Mesenchymal stem cell (in vitro differentiated cells and primary cell): ENCODE results near the gene DHPS.

Source experiments
- DNase-seq: peaks from one replicate; pipeline ENCODE4 v3.0.0-alpha.2; 2013
- H2AFZ ChIP-seq: one replicate; pipeline ENCODE4 v1.6.1; 2013; ENCODE audit warnings: low read depth, mild to moderate bottlenecking, control low read depth, inconsistent platforms, low read length, moderate library complexity
- H2AK5ac ChIP-seq: 2 replicates; pipeline ENCODE4 v1.6.1; 2013; ENCODE audit warnings: low read length, moderate library complexity, mild to moderate bottlenecking, inconsistent platforms; ENCODE audit not compliant: severe bottlenecking
- H2BK120ac ChIP-seq: one replicate; pipeline ENCODE4 v1.6.1; 2013; ENCODE audit warnings: low read depth, mild to moderate bottlenecking, inconsistent platforms, low read length, moderate library complexity
- H2BK12ac ChIP-seq, 2 experiments: one replicate each; pipeline ENCODE4 v1.6.1; 2013; ENCODE audit warnings: inconsistent platforms in 2 of 2, low read length in 2 of 2, mild to moderate bottlenecking in 2 of 2, moderate library complexity in 2 of 2, control low read depth in 1 of 2
- H2BK15ac ChIP-seq: one replicate; pipeline ENCODE4 v1.6.1; 2013; ENCODE audit warnings: mild to moderate bottlenecking, low read depth, inconsistent platforms; ENCODE audit not compliant: poor library complexity, severe bottlenecking
- H2BK5ac ChIP-seq: 2 replicates; pipeline ENCODE4 v1.6.1; 2013; ENCODE audit warnings: low read depth, mild to moderate bottlenecking, low read length, control low read depth, inconsistent platforms; ENCODE audit not compliant: poor library complexity, severe bottlenecking
- H3K14ac ChIP-seq, 2 experiments: one replicate each; pipeline ENCODE4 v1.6.1; 2013; ENCODE audit warnings: inconsistent platforms in 2 of 2, low read length in 2 of 2, control low read depth in 1 of 2, mild to moderate bottlenecking in 1 of 2, moderate library complexity in 1 of 2
- H3K18ac ChIP-seq, 2 experiments: one replicate each; pipeline ENCODE4 v1.6.1; 2013; ENCODE audit warnings: inconsistent platforms in 2 of 2, low read length in 2 of 2, control low read depth in 1 of 2, low read depth in 1 of 2, mild to moderate bottlenecking in 1 of 2
- H3K23ac ChIP-seq, 2 experiments: one replicate each; pipeline ENCODE4 v1.6.1; 2013; ENCODE audit warnings: inconsistent platforms in 2 of 2, low read length in 2 of 2, mild to moderate bottlenecking in 2 of 2, moderate library complexity in 2 of 2, control low read depth in 1 of 2
- H3K27ac ChIP-seq: 2 replicates; pipeline ENCODE4 v1.5.1; 2013; ENCODE audit warnings: mild to moderate bottlenecking, moderate library complexity, low read length, control low read depth, inconsistent platforms; ENCODE audit not compliant: poor library complexity, severe bottlenecking
- H3K27me3 ChIP-seq, 2 experiments: 2 replicates each; pipeline versions ENCODE4 v1.6.1 to v1.7.0; 2013; ENCODE audit warnings: low read length in 2 of 2, mild to moderate bottlenecking in 2 of 2, moderate library complexity in 2 of 2, control low read depth in 1 of 2, inconsistent platforms in 1 of 2; ENCODE audit not compliant: control insufficient read depth in 1 of 2, insufficient read depth in 1 of 2
- H3K36me3 ChIP-seq, 2 experiments: 2 replicates each; pipeline versions ENCODE4 v1.6.1 to v1.7.0; 2013; ENCODE audit warnings: low read length in 2 of 2, control low read depth in 1 of 2, inconsistent platforms in 1 of 2, low read depth in 1 of 2, mild to moderate bottlenecking in 1 of 2; ENCODE audit not compliant: insufficient read depth in 2 of 2, control insufficient read depth in 1 of 2
- H3K4ac ChIP-seq, 2 experiments: one replicate each; pipeline ENCODE4 v1.6.1; 2013; ENCODE audit warnings: inconsistent platforms in 2 of 2, low read length in 2 of 2, mild to moderate bottlenecking in 2 of 2, moderate library complexity in 2 of 2, control low read depth in 1 of 2, low read depth in 1 of 2
- H3K4me1 ChIP-seq: 2 replicates; pipeline ENCODE4 v1.6.1; 2013; ENCODE audit warnings: low read depth, low read length, control low read depth; ENCODE audit not compliant: control insufficient read depth, insufficient read depth
- H3K4me2 ChIP-seq: 2 replicates; pipeline ENCODE4 v1.6.1; 2013; ENCODE audit warnings: low read length, mild to moderate bottlenecking, inconsistent platforms; ENCODE audit not compliant: poor library complexity, severe bottlenecking
- H3K4me3 ChIP-seq, 2 experiments: 2 replicates each; pipeline versions ENCODE4 v1.5.1 to v1.7.0; 2013; ENCODE audit warnings: low read length in 2 of 2, mild to moderate bottlenecking in 2 of 2, control low read depth in 1 of 2, low read depth in 1 of 2; ENCODE audit not compliant: insufficient read depth in 1 of 2
- H3K79me1 ChIP-seq: replicated peaks from 2 replicates; pipeline ENCODE4 v1.6.1; 2013; ENCODE audit warnings: mild to moderate bottlenecking, control low read depth, low read length, inconsistent platforms; ENCODE audit not compliant: poor library complexity, severe bottlenecking
- H3K9ac ChIP-seq: 2 replicates; pipeline ENCODE4 v1.7.0; 2013; ENCODE audit warnings: mild to moderate bottlenecking, low read length, moderate library complexity
- H3K9me3 ChIP-seq: 2 replicates; pipeline ENCODE4 v1.7.0; 2013; ENCODE audit warnings: mild to moderate bottlenecking, low read length; ENCODE audit not compliant: control insufficient read depth
- H4K8ac ChIP-seq: one replicate; pipeline ENCODE4 v1.6.1; 2013; ENCODE audit warnings: inconsistent platforms, mild to moderate bottlenecking, low read length, moderate library complexity
- H4K91ac ChIP-seq: one replicate; pipeline ENCODE4 v1.6.1; 2013; ENCODE audit warnings: mild to moderate bottlenecking, low read length, inconsistent platforms
- WGBS: methylation state at CpG from one replicate; pipeline ENCODE4 v1.1.7; 2013; ENCODE audit warnings: mixed read lengths; 5-methylcytosine and 5-hydroxymethylcytosine counted together

Gene DHPS

DNA sequence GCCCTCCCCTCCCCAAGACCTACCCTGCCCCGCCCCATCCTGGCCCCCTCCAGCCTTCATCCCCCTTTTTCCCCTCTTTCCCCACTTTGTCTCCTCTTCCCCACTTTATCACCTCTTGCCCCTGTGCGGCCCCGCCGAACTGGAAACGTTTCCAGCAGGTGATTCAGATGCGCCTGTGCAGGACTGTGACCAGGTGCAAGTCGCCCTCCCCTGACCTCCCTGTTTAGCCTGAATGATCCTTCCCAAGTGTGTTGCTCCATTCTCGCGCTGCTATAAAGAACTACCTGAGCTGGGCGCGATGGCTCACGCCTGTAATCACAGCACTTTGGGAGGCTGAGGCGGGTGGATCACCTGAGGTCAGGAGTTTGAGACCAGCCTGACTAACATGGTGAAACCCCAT is 45.0 kb downstream of the DHPS start:
- Histone ChIP-seq H3K23ac (no peak overlapping the region), H3K4me2 (no peak overlapping the region), H3K79me1 (no peaks in the 10 kb centered on the region), H4K8ac (no peak overlapping the region), H3K27me3 (no peaks in the 10 kb centered on the region), H3K9me3 (peaks cover 11% of the 10 kb centered on the region), H2BK5ac (no peak overlapping the region), H2BK120ac (no peak overlapping the region), H3K9ac (no peak overlapping the region), H2AK5ac (no peak overlapping the region), H4K91ac (no peak overlapping the region), H3K27ac (no peak overlapping the region), H3K4me1 (peaks cover 6% of the 10 kb centered on the region), H2AFZ (no peak overlapping the region), H3K4me3 (no peak overlapping the region), H3K14ac (no peak overlapping the region), H2BK12ac (no peak overlapping the region), H3K4ac (no peak overlapping the region), H3K36me3 (peaks cover 7 to 10% of the 10 kb centered on the region in 2 experiments), H2BK15ac (no peak overlapping the region), H3K18ac (no peak overlapping the region)
- no peak for DNase-seq
- WGBS, result 92% methylated on average over 13 of the region's 13 CpGs

DNA sequence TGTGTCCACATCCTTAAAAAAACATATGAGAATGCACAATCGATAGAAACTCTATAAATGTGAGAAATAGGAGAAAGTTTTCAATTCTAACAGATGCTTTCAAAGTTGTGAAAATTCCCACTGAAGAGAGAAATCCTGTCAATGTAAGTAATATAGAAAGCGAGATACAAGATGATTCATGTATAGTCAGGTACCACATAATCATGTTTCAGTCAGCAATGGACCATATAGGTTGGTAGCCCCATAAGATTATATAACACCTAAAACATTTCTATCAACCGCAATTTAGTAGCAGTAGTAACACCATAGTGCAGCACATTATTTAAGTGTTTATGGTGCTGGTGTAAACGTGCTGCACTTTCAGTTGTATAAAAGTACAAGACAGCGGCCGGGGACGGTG is 52.5 kb downstream of the DHPS start:
- no peaks in the 10 kb centered on the region for H3K27me3 ChIP-seq
- no peak overlapping the region for H3K9ac ChIP-seq
- H4K91ac ChIP-seq, result no peak overlapping the region
- H3K4me2 ChIP-seq, result no peak overlapping the region
- no peak overlapping the region for H3K4ac ChIP-seq
- peaks cover 82% of the 10 kb centered on the region for H3K9me3 ChIP-seq
- H3K23ac ChIP-seq, result no peak overlapping the region
- H3K14ac ChIP-seq, result no peak overlapping the region
- peaks cover 65 to 78% of the 10 kb centered on the region in 2 experiments for H3K36me3 ChIP-seq
- 100% methylated on average over 4 of the region's 7 CpGs for WGBS
- no peak overlapping the region for H4K8ac ChIP-seq
- no peak overlapping the region for H2BK12ac ChIP-seq
- no peak overlapping the region for H2BK5ac ChIP-seq
- H3K27ac ChIP-seq, result no peak overlapping the region
- H2AFZ ChIP-seq, result no peak overlapping the region
- no peak overlapping the region for H3K18ac ChIP-seq
- no peak for DNase-seq
- H2AK5ac ChIP-seq, result no peak overlapping the region
- peak overlapping the region in 1 of 2 experiments; percentile 63 for H3K4me3 ChIP-seq
- peaks cover 17% of the 10 kb centered on the region for H3K79me1 ChIP-seq
- H2BK120ac ChIP-seq, result no peak overlapping the region
- H3K4me1 ChIP-seq, result no peaks in the 10 kb centered on the region
- H2BK15ac ChIP-seq, result no peak overlapping the region

DNA sequence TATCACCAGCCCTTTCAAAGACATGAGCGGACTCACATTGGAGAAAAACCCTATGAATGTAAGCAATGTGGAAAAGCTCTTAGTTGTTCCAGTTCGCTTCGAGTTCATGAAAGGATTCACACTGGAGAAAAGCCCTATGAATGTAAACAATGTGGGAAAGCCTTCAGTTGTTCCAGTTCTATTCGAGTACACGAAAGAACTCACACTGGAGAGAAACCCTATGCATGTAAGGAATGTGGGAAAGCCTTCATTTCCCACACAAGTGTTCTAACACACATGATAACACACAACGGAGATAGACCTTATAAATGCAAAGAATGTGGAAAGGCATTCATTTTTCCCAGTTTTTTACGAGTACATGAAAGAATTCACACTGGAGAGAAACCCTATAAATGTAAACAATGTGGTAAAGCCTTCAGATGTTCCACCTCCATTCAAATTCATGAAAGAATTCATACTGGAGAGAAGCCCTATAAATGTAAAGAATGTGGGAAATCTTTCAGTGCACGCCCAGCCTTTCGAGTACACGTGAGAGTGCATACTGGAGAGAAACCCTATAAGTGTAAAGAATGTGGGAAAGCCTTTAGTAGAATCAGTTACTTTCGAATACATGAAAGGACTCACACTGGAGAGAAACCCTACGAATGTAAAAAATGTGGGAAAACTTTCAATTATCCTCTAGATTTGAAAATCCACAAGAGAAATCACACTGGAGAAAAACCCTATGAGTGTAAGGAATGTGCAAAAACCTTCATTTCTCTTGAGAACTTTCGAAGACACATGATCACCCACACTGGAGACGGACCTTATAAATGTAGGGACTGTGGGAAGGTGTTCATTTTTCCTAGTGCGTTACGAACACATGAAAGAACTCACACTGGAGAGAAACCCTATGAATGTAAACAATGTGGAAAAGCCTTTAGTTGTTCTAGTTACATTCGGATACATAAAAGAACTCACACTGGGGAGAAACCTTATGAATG is 53.3 kb downstream of the DHPS start:
- peaks cover 72 to 85% of the 10 kb centered on the region in 2 experiments for H3K36me3 ChIP-seq
- H3K27me3 ChIP-seq, result no peaks in the 10 kb centered on the region
- H2BK120ac ChIP-seq, result no peak overlapping the region
- H3K9me3 ChIP-seq, result peaks cover 85% of the 10 kb centered on the region
- no peak overlapping the region for H3K23ac ChIP-seq
- no peak overlapping the region for H2BK15ac ChIP-seq
- H3K4me1 ChIP-seq, result no peaks in the 10 kb centered on the region
- no peak overlapping the region for H3K18ac ChIP-seq
- H2BK12ac ChIP-seq, result no peak overlapping the region
- no peak overlapping the region for H3K14ac ChIP-seq
- peak overlapping the region in 1 of 2 experiments; percentile 63 for H3K4me3 ChIP-seq
- no peak overlapping the region for H4K91ac ChIP-seq
- peak; percentile 41 for DNase-seq
- H2AK5ac ChIP-seq, result no peak overlapping the region
- H2AFZ ChIP-seq, result no peak overlapping the region
- no peak overlapping the region for H2BK5ac ChIP-seq
- H3K79me1 ChIP-seq, result peaks cover 17% of the 10 kb centered on the region
- no peak overlapping the region for H3K9ac ChIP-seq
- H3K4ac ChIP-seq, result no peak overlapping the region
- H3K27ac ChIP-seq, result no peak overlapping the region
- no peak overlapping the region for H4K8ac ChIP-seq
- H3K4me2 ChIP-seq, result no peak overlapping the region
- 96% methylated on average over 14 of the region's 17 CpGs for WGBS

DNA sequence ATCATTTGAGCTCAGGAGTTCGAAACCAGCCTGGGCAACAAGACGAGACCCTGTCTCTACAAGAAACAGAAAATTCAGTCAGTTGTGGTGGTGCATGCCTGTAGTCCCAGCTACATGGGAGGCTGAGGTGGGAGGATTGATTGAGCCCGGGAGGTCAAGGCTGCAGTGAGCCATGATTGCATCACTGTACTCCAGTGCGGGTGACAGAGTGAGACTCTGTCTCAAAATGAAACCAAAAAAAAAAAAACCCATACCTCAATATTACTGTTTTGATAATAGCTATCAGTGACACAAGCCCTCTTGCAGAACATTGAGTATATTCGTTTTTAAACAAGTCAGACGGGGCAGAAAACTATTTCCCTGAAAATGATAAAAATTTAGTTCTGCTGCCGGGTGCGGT is 54.7 kb downstream of the DHPS start:
- Histone ChIP-seq H3K27me3 (no peaks in the 10 kb centered on the region), H3K14ac (no peak overlapping the region), H3K23ac (no peak overlapping the region), H3K27ac (no peak overlapping the region), H3K18ac (no peak overlapping the region), H2BK12ac (no peak overlapping the region), H3K9ac (no peak overlapping the region), H4K91ac (no peak overlapping the region), H2BK15ac (no peak overlapping the region), H2AFZ (no peak overlapping the region), H3K4me1 (no peaks in the 10 kb centered on the region), H3K36me3 (peaks cover 70 to 84% of the 10 kb centered on the region in 2 experiments), H2BK120ac (no peak overlapping the region), H4K8ac (no peak overlapping the region), H3K4me3 (peak overlapping the region in 1 of 2 experiments; percentile 57), H3K4ac (no peak overlapping the region), H2AK5ac (no peak overlapping the region), H3K4me2 (no peak overlapping the region), H3K79me1 (peaks cover 19% of the 10 kb centered on the region), H3K9me3 (peaks cover 84% of the 10 kb centered on the region), H2BK5ac (no peak overlapping the region)
- no peak for DNase-seq
- 85% methylated on average over 8 of the region's 8 CpGs for WGBS
